Lung (tissue), 12 donors: ENCODE measurements around the gene SLC35E3. TPM values are rescaled to one million over a fixed set of nuclear protein-coding genes. Genes with fewer than 3 reads are reported as not detected.

ENCODE experiments used
- ATAC-seq: fragments of 200-7000 bp; cut with Tn5 transposase; one replicate; pipeline ENCODE4 v1.9.1; 2020; ENCODE audit warnings: moderate number of reproducible peaks; ENCODE audit not compliant: insufficient read depth, low FRiP score
- DNase-seq, 3 donors: peaks; one replicate each; pipeline ENCODE4 v3.0.0-alpha.2; 2013 to 2017
- H3K27ac ChIP-seq, 2 donors: one replicate each; pipeline ENCODE4 v1.5.1; 2013; ENCODE audit warnings: mild to moderate bottlenecking in 2 of 2, moderate library complexity in 2 of 2, control low read depth in 1 of 2, inconsistent platforms in 1 of 2, low read depth in 1 of 2, low read length in 1 of 2
- H3K27me3 ChIP-seq, 3 donors: one replicate each; pipeline ENCODE4 v1.5.1; 2013; ENCODE audit warnings: low read length in 2 of 3; ENCODE audit not compliant: control insufficient read depth in 3 of 3, insufficient read depth in 3 of 3
- H3K36me3 ChIP-seq, 4 donors: one replicate each; pipeline ENCODE4 v1.5.1; 2013; ENCODE audit warnings: low read length in 4 of 4, mild to moderate bottlenecking in 1 of 4, moderate library complexity in 1 of 4; ENCODE audit not compliant: control insufficient read depth in 4 of 4, insufficient read depth in 4 of 4
- H3K4me1 ChIP-seq, 5 donors: one replicate each; pipeline ENCODE4 v1.5.1; 2013; ENCODE audit warnings: low read length in 5 of 5, mild to moderate bottlenecking in 2 of 5, moderate library complexity in 1 of 5; ENCODE audit not compliant: control insufficient read depth in 5 of 5, insufficient read depth in 5 of 5
- H3K4me3 ChIP-seq: one replicate; pipeline ENCODE4 v1.5.1; 2013; ENCODE audit warnings: mild to moderate bottlenecking, control low read depth, moderate library complexity
- H3K9ac ChIP-seq, 2 donors: one replicate each; pipeline ENCODE4 v1.5.1; 2013; ENCODE audit warnings: low read length in 2 of 2, control low read depth in 1 of 2; ENCODE audit not compliant: insufficient read depth in 1 of 2
- H3K9me3 ChIP-seq, 4 donors: one replicate each; pipeline ENCODE4 v1.5.1; 2013; ENCODE audit warnings: low read length in 3 of 4, mild to moderate bottlenecking in 1 of 4, moderate library complexity in 1 of 4; ENCODE audit not compliant: control insufficient read depth in 4 of 4, insufficient read depth in 3 of 4
- WGBS, 2 donors: extraction: QIAGEN DNeasy Blood & Tissue Kit; methylation state at CpG; one replicate each; pipeline ENCODE4 v1.1.7; 2013; 5-methylcytosine and 5-hydroxymethylcytosine counted together
- polyA plus RNA-seq, 2 donors: library from polyadenylated mRNA; stranded (reverse); fragments of 200-250 nt; gene quantifications; one replicate each; pipeline ENCODE4 v1.2.1, GENCODE V29; 2013
- total RNA-seq, 2 donors: library from RNA; depleted of rRNA in 1 of 2; stranded (reverse); fragments of >200 nt in 1 of 2; gene quantifications; one replicate each; pipeline ENCODE4 v1.2.1, GENCODE V29; 2014 to 2021
- TF ChIP-seq, protein P1 (sequence below): IDR thresholded peaks from 2 replicates; pipeline ENCODE4 v1.5.1; 2012; ENCODE audit warnings: mild to moderate bottlenecking; ENCODE audit errors: control extremely low read depth, extremely low read depth
- donor health status: control.
- donor health status: control.
- donor health status: Bipolar disorder and iron deficiency.
- donor health status: healthy.
- donor health status: DM: yes; HTN: yes; CAD: no.

The SLC35E3 gene
- total and polyA plus RNA-seq, 4 donors, result 4.0 to 14.4 (median 9.0) TPM

DNA sequence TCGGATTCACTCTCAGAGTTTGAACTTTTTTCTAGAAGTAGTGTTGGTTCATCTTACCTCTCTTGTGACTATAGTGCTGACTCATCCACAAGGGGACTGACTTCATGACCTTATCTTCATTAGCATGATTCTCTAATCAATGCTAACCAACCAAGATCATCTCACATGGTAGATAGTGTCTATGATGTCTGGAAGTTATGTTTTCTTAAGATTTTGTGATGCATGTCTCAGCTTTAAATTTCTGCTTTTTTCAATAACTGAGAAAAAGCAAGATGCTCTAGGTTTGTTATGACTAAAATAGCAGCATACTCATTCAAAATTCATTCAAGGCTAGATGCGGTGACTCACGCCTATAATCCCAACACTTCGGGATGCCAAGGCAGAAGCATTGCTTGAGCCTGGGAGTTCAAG, 12.3 kb upstream of the SLC35E3 start:
- Histone ChIP-seq H3K36me3 (peaks cover 12 to 34% (median 25%) of the 10 kb centered on the region in 4 donors), H3K9ac (no peak overlapping the region), H3K27me3 (no peaks in the 10 kb centered on the region), H3K27ac (no peak overlapping the region), H3K4me3 (no peak overlapping the region), H3K4me1 (no peaks in the 10 kb centered on the region), H3K9me3 (no peaks in the 10 kb centered on the region)
- TF ChIP-seq, protein P1, sequence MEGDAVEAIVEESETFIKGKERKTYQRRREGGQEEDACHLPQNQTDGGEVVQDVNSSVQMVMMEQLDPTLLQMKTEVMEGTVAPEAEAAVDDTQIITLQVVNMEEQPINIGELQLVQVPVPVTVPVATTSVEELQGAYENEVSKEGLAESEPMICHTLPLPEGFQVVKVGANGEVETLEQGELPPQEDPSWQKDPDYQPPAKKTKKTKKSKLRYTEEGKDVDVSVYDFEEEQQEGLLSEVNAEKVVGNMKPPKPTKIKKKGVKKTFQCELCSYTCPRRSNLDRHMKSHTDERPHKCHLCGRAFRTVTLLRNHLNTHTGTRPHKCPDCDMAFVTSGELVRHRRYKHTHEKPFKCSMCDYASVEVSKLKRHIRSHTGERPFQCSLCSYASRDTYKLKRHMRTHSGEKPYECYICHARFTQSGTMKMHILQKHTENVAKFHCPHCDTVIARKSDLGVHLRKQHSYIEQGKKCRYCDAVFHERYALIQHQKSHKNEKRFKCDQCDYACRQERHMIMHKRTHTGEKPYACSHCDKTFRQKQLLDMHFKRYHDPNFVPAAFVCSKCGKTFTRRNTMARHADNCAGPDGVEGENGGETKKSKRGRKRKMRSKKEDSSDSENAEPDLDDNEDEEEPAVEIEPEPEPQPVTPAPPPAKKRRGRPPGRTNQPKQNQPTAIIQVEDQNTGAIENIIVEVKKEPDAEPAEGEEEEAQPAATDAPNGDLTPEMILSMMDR, result no peak
- WGBS, 2 donors, result 96 to 98% methylated on average over 4 of the region's 4 CpGs
- DNase-seq, result no peak
- ATAC-seq, result no peak

DNA sequence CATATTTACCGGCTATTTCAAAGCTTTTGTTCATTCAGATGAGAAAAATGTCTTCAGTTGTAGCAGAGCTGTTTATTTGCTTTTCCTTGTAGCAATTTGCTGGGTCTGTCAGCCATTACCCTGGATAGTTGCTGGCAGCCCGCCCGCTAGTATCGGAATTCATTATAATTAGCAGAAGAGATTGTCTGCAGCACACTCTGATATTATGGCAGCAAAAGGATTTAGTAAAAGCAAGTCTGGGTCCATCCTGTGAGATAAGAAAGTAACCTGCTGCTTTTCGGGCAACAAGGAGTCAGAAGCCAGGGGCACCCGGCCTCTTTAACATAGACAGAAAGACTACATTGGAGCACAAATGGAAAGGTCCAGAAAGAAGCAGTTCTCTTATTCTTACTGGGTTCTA, 6.1 kb upstream of the SLC35E3 start:
- no peaks in the 10 kb centered on the region for H3K27me3 ChIP-seq
- peaks cover 5 to 21% (median 15%) of the 10 kb centered on the region in 4 donors for H3K36me3 ChIP-seq
- DNase-seq, result no peak
- no peak overlapping the region for H3K9ac ChIP-seq
- no peaks in the 10 kb centered on the region for H3K4me1 ChIP-seq
- ATAC-seq, result no peak
- TF ChIP-seq, protein P1, result no peak
- no peak overlapping the region for H3K27ac ChIP-seq
- H3K9me3 ChIP-seq, result no peaks in the 10 kb centered on the region
- no peak overlapping the region for H3K4me3 ChIP-seq
- whole genome bisulfite sequencing, 2 donors, result 87% methylated on average over 6 of the region's 6 CpGs

DNA sequence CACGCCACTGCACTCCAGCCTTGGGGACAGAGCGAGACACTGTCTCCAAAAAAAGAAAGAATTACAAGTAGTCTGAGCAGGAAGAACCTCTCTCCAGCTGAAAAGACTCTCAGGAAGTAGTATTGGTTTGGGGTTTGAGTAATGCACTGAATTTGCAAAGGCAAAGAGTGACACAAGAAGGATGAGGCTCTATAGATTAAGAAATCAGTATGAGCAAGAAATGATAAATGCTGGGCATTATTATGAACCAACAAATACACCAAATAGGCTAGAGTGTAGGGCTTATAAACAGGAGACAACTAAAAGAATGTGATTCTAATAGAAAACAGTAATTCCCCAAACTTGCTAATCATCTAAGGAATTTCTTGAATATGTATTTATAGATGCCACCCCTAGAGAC, 2.6 kb upstream of the SLC35E3 start:
- H3K36me3 ChIP-seq, result peaks cover 1 to 8% (median 6%) of the 10 kb centered on the region in 4 donors
- peaks cover 0 to 12% (median 3%) of the 10 kb centered on the region in 5 donors for H3K4me1 ChIP-seq
- TF ChIP-seq, protein P1, result no peak
- no peaks in the 10 kb centered on the region for H3K9me3 ChIP-seq
- DNase-seq (no peak), ATAC-seq (no peak)
- no peak overlapping the region for H3K9ac ChIP-seq
- no peaks in the 10 kb centered on the region for H3K27me3 ChIP-seq
- WGBS, 2 donors, result 33 to 75% methylated on average over 2 of the region's 2 CpGs
- no peak overlapping the region for H3K4me3 ChIP-seq
- H3K27ac ChIP-seq, result no peak overlapping the region

DNA sequence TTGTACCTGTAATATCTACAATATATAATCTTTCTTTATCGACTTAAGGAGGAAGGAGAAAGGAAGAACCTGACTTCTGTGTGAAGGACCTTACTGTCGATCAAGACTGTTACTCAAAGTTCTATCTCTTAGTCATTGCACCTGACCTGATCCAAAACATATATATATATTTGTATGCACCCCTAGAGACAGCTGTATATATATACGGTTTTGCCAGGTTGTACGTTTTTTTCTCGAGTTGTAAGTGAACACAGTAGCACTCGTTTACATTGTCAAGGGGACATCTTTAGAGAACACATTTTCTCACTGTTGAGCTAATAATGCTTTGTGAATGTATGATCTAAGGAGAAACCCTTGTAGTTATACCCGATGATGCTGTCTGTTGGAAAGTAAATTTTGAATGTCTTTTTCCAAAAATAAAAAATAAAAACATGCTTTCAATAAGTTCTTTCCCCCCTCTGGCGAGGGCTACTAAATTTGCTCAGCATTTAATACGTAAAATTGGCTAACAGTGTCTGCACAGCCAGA, 536 bp upstream of the SLC35E3 start:
- DNase-seq, result no peak
- WGBS, 2 donors, result 40 to 43% methylated on average over 9 of the region's 9 CpGs
- H3K9ac ChIP-seq, result peak overlapping the region in 1 of 2 donors; percentile 67
- H3K9me3 ChIP-seq, result no peaks in the 10 kb centered on the region
- H3K36me3 ChIP-seq, result peaks cover 1 to 5% (median 3%) of the 10 kb centered on the region in 4 donors
- peaks cover 0 to 12% (median 3%) of the 10 kb centered on the region in 5 donors for H3K4me1 ChIP-seq
- H3K27me3 ChIP-seq, result no peaks in the 10 kb centered on the region
- TF ChIP-seq, protein P1, result no peak
- peak overlapping the region; percentile 9 for H3K4me3 ChIP-seq
- peak overlapping the region; percentile 66 to 87 for H3K27ac ChIP-seq
- no peak for ATAC-seq
